PC-3 (cell line): Measurements from ENCODE around the gene KDELR3. TPM values are rescaled to one million over a fixed set of nuclear protein-coding genes. Genes with fewer than 3 reads are reported as not detected.
"Not testable (repeated sequence)": the region's sequence is repeated elsewhere in the genome, so short reads cannot be mapped to it uniquely, and the experiment has no call there.

ENCODE experiments used
- ATAC-seq: fragments of 200-7000 bp; cut with Tn5 transposase; 2 replicates; pipeline ENCODE4 v1.9.1; 2020; ENCODE audit warnings: mild to moderate bottlenecking, moderate library complexity
- BruUV-seq: library from RNA; stranded (reverse); fragments of 400-500 nt; replicated peaks from 2 replicates; lab custom pipeline; 2021; lab: Mats Ljungman, UMichigan
- CTCF ChIA-PET: fragments of 300-600 bp; sonication (Branson Sonifier 250); formaldehyde crosslinking; loops from one replicate; lab custom pipeline; 2022; ENCODE audit warnings: antibody characterized with exemption; lab: Charles Lee
- POLR2A ChIA-PET: fragments of 300-600 bp; sonication (Branson Sonifier 250); formaldehyde crosslinking; loops from one replicate; lab custom pipeline; 2022; ENCODE audit warnings: antibody characterized with exemption; ENCODE audit not compliant: unreplicated experiment; lab: Charles Lee
- DNase-seq: peaks from one replicate; pipeline ENCODE4 v3.0.0-alpha.2; 2015
- H2AFZ ChIP-seq: fragments of 300-600 bp; sonication (generic); 2 replicates; pipeline ENCODE4 v1.6.0; 2016; ENCODE audit warnings: antibody characterized with exemption, low read length
- H3F3A ChIP-seq: fragments of 300-600 bp; sonication (generic); one replicate; pipeline ENCODE4 v1.6.0; 2017; ENCODE audit warnings: antibody characterized with exemption, low read length, control low read depth, mild to moderate bottlenecking; ENCODE audit not compliant: unreplicated experiment
- H3K27ac ChIP-seq: fragments of 300-600 bp; sonication (generic); 2 replicates; pipeline ENCODE4 v1.5.1; 2016; ENCODE audit warnings: mild to moderate bottlenecking, low read length
- H3K27me3 ChIP-seq: fragments of 300-600 bp; sonication (generic); 2 replicates; pipeline ENCODE4 v1.6.1; 2016; ENCODE audit warnings: low read length, mixed read lengths
- H3K36me3 ChIP-seq: fragments of 300-600 bp; sonication (generic); 2 replicates; pipeline ENCODE4 v1.6.1; 2016; ENCODE audit warnings: low read depth, mixed run types, low read length, mixed read lengths
- H3K4me1 ChIP-seq: fragments of 300-600 bp; sonication (generic); 2 replicates; pipeline ENCODE4 v1.5.1; 2016; ENCODE audit warnings: low read length; ENCODE audit not compliant: insufficient read depth
- H3K4me2 ChIP-seq: fragments of 300-600 bp; sonication (generic); 2 replicates; pipeline ENCODE4 v1.6.0; 2016; ENCODE audit warnings: low read length
- H3K4me3 ChIP-seq: fragments of 300-600 bp; sonication (generic); 2 replicates; pipeline ENCODE4 v1.5.1; 2016; ENCODE audit warnings: mild to moderate bottlenecking, low read length, mixed read lengths
- H3K79me2 ChIP-seq: fragments of 300-600 bp; sonication (generic); 2 replicates; pipeline ENCODE4 v1.6.1; 2017; ENCODE audit warnings: low read length, mixed read lengths
- H3K9ac ChIP-seq: fragments of 300-600 bp; sonication (generic); 2 replicates; pipeline ENCODE4 v1.6.0; 2016; ENCODE audit warnings: mild to moderate bottlenecking, low read length
- H3K9me2 ChIP-seq: fragments of 300-600 bp; sonication (generic); replicated peaks from 2 replicates; pipeline ENCODE4 v1.6.1; 2016; ENCODE audit warnings: mixed run types, low read length, mixed read lengths
- H3K9me3 ChIP-seq: fragments of 300-600 bp; sonication (generic); 2 replicates; pipeline ENCODE4 v1.6.1; 2016; ENCODE audit warnings: low read length, mixed read lengths
- H4K20me1 ChIP-seq: fragments of 300-600 bp; sonication (generic); 2 replicates; pipeline ENCODE4 v1.6.1; 2016; ENCODE audit warnings: low read length, mixed read lengths
- EZH2 ChIP-seq: fragments of 300-600 bp; sonication (generic); IDR thresholded peaks from one replicate; pipeline ENCODE4 v1.6.1; 2017; ENCODE audit warnings: antibody characterized with exemption, mild to moderate bottlenecking, low read length; ENCODE audit not compliant: unreplicated experiment
- EZH2phosphoT487 ChIP-seq: fragments of 300-600 bp; sonication (generic); IDR thresholded peaks from 2 replicates; pipeline ENCODE4 v1.6.1; 2018; ENCODE audit warnings: mild to moderate bottlenecking, antibody characterized with exemption, low read length, borderline replicate concordance
- intact Hi-C: fragments of 100-400 bp; cut with micrococcal nuclease; formaldehyde crosslinking; loops from 2 replicates; pipeline ENCODE4 v1.9.0; 2023
- total RNA-seq: library from RNA; depleted of rRNA; stranded (reverse); fragments of >200 nt; gene quantifications from 2 replicates; pipeline ENCODE4 v1.2.3, GENCODE V29; 2014
- TF ChIP-seq, protein P1 (sequence below): fragments of 300-600 bp; sonication (generic); conservative IDR thresholded peaks from 2 replicates; pipeline ENCODE4 v1.5.1; 2017; ENCODE audit warnings: antibody characterized with exemption, low read depth, mild to moderate bottlenecking, low read length

The KDELR3 gene
- total RNA-seq, 1 experiment from 2014 or later: 17.7 TPM

DNA sequence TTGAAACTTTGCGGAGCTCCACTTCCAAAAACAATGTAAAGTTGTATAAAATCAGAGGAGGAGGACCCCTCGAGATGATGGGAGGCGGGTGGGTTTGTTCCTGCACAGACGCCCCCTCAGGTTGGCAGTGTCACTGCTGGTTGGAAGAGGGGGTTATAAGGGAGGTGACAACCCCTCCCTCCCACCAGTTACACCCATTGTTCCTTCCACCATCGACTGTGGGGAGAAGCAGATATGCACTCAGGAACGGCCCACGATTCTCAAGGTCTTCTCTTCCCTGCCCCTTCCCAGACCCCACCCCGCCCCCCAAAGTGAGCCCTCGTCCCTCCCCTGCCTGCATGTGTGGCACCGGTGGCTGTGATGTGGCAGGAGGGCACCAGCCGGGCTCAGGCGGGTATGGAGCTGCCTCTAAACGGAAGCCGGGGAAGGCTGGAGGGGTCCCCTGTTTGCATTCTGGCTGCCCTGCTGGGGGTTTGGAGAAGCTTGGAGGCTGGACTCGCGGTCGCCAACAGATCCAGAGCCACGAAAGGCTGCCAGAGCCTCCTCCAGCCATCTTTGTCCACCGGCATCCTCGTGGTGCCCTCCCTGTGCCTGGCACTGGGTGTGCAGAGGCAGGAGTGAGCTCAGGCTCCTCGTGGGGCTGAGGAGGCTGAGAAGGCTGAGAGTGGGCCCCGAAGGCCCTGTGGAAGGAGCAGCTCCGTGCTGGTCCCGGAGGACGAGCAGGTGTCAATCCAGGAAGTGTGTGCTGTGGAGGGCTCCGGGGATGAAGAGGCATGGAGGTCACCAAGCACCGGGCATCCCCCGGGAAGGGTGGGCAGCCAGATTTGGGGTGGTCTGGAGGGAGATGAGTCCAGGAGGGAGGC lies 778 bp downstream of the KDELR3 start:
- Histone ChIP-seq H3K36me3 (no peaks in the 10 kb centered on the region), H3K27me3 (no peaks in the 10 kb centered on the region), H3K4me3 (peak overlapping the region; percentile 76), H3K79me2 (no peaks in the 10 kb centered on the region), H3K4me1 (peaks cover 5% of the 10 kb centered on the region; the same call in 1 of the 2 replicates), H3F3A (no peaks in the 10 kb centered on the region), H3K9me2 (no peaks in the 10 kb centered on the region), H2AFZ (peak overlapping the region; percentile 96), H3K9ac (peak overlapping the region; percentile 77), H3K4me2 (peak overlapping the region; percentile 97), H3K9me3 (no peaks in the 10 kb centered on the region), H4K20me1 (no peaks in the 10 kb centered on the region), H3K27ac (no peak overlapping the region)
- ChIA-PET CTCF (no interaction called here), POLR2A (interaction anchor here (0.5 kb wide), 1 partner anchor 59 kb away, joined by 4 read pairs; no protein-coding TSS in a partner anchor)
- no TSS peak for BruUV-seq
- intact Hi-C loops: no loop called here
- TF ChIP-seq EZH2 (no peak), EZH2phosphoT487 (no peak)
- TF ChIP-seq, protein P1, sequence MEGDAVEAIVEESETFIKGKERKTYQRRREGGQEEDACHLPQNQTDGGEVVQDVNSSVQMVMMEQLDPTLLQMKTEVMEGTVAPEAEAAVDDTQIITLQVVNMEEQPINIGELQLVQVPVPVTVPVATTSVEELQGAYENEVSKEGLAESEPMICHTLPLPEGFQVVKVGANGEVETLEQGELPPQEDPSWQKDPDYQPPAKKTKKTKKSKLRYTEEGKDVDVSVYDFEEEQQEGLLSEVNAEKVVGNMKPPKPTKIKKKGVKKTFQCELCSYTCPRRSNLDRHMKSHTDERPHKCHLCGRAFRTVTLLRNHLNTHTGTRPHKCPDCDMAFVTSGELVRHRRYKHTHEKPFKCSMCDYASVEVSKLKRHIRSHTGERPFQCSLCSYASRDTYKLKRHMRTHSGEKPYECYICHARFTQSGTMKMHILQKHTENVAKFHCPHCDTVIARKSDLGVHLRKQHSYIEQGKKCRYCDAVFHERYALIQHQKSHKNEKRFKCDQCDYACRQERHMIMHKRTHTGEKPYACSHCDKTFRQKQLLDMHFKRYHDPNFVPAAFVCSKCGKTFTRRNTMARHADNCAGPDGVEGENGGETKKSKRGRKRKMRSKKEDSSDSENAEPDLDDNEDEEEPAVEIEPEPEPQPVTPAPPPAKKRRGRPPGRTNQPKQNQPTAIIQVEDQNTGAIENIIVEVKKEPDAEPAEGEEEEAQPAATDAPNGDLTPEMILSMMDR: no peak
- no peak for ATAC-seq
- DNase-seq: no peak

DNA sequence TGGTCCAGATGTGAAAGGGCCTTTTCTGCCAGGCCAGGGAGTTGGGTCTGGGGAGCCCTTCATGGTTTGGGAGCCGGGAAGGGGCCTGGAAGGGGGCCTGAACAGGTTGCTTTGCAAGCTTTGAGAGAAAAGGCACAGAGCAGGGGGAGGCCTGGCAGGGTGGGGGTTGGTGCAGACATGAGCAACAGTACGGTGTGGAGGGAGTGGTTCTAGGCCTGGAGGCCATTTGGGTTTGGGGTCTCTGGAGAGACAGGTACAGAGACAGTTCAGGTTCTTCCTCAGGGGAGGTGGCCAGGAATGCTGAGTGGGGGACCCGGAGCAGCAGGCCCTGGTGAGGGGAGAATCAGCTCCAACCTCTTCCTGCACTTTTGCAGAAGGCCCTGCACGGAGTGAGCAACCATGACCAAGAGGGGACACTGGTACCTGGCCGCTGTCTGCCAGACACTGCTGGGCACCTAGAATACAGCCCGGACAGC lies 1.4 kb downstream of the KDELR3 start:
- BruUV-seq: no TSS peak
- H3K4me3 ChIP-seq: no peak overlapping the region
- H3K4me1 ChIP-seq: peaks cover 5% of the 10 kb centered on the region; the same call in 1 of the 2 replicates
- no peaks in the 10 kb centered on the region for H3K9me2 ChIP-seq
- ChIA-PET CTCF (no interaction called here), POLR2A (no interaction called here)
- no peaks in the 10 kb centered on the region for H4K20me1 ChIP-seq
- no peaks in the 10 kb centered on the region for H3K36me3 ChIP-seq
- TF ChIP-seq EZH2: no peak
- no peak overlapping the region for H3K9ac ChIP-seq
- H3K27me3 ChIP-seq: no peaks in the 10 kb centered on the region
- intact Hi-C loops: no loop called here
- H3K79me2 ChIP-seq: no peaks in the 10 kb centered on the region
- H3K9me3 ChIP-seq: no peaks in the 10 kb centered on the region
- H3K27ac ChIP-seq: no peak overlapping the region
- ATAC-seq: no peak
- no peak overlapping the region for H3K4me2 ChIP-seq
- H3F3A ChIP-seq: no peaks in the 10 kb centered on the region
- no peak for DNase-seq
- no peak overlapping the region for H2AFZ ChIP-seq

DNA sequence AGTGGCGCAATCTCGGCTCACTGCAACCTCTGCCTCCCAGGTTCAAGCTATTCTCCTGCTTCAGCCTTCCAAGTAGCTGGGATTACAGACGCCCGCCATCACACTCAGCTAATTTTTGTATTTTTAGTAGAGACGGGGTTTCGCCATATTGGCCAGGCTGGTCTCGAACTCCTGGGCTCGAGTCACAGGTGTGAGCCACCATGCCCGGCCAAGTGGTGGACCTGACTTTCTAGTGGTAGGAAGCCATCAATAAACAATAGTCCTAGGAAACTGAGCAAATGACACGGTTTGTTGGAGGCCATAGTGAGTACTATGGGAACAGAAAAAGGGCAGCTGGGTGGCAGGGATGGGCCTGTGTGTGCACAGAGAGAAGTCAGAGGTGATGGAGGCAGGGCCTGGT lies 2.3 kb downstream of the KDELR3 start:
- H3K4me3 ChIP-seq, POLR2A ChIA-PET, H3K27ac ChIP-seq, intact Hi-C loops, H3K36me3 ChIP-seq, ATAC-seq, BruUV-seq, H3K9me2 ChIP-seq, H3K4me2 ChIP-seq, H3K9ac ChIP-seq, H3K79me2 ChIP-seq, H3K9me3 ChIP-seq, CTCF ChIA-PET, H2AFZ ChIP-seq, DNase-seq, H4K20me1 ChIP-seq, H3F3A ChIP-seq, H3K4me1 ChIP-seq, H3K27me3 ChIP-seq: not testable (repeated sequence)
